ENCODE results near the gene GPRC6A.
"Not testable (repeated sequence)": the region's sequence is repeated elsewhere in the genome, so short reads cannot be mapped to it uniquely, and the experiment has no call there.

Gene GPRC6A, protein sequence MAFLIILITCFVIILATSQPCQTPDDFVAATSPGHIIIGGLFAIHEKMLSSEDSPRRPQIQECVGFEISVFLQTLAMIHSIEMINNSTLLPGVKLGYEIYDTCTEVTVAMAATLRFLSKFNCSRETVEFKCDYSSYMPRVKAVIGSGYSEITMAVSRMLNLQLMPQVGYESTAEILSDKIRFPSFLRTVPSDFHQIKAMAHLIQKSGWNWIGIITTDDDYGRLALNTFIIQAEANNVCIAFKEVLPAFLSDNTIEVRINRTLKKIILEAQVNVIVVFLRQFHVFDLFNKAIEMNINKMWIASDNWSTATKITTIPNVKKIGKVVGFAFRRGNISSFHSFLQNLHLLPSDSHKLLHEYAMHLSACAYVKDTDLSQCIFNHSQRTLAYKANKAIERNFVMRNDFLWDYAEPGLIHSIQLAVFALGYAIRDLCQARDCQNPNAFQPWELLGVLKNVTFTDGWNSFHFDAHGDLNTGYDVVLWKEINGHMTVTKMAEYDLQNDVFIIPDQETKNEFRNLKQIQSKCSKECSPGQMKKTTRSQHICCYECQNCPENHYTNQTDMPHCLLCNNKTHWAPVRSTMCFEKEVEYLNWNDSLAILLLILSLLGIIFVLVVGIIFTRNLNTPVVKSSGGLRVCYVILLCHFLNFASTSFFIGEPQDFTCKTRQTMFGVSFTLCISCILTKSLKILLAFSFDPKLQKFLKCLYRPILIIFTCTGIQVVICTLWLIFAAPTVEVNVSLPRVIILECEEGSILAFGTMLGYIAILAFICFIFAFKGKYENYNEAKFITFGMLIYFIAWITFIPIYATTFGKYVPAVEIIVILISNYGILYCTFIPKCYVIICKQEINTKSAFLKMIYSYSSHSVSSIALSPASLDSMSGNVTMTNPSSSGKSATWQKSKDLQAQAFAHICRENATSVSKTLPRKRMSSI

GRCh38 chr6:116828983-116829382 is at the start of gene GPRC6A:
GPRC6A (minus strand) TSS chr6:116829083; CDS start chr6:116829013, 70 bp downstream.
- DNase-seq (ENCODE audit: low read depth in 2 of 2, low spot score in 1 of 2) = no peak

- DNase-seq (ENCODE audit: low read depth in 2 of 2, low spot score in 1 of 2) = no peak
Measured at GRCh38 chr6:116877743-116878142, 48.9 kb upstream of the GPRC6A start.

DNA sequence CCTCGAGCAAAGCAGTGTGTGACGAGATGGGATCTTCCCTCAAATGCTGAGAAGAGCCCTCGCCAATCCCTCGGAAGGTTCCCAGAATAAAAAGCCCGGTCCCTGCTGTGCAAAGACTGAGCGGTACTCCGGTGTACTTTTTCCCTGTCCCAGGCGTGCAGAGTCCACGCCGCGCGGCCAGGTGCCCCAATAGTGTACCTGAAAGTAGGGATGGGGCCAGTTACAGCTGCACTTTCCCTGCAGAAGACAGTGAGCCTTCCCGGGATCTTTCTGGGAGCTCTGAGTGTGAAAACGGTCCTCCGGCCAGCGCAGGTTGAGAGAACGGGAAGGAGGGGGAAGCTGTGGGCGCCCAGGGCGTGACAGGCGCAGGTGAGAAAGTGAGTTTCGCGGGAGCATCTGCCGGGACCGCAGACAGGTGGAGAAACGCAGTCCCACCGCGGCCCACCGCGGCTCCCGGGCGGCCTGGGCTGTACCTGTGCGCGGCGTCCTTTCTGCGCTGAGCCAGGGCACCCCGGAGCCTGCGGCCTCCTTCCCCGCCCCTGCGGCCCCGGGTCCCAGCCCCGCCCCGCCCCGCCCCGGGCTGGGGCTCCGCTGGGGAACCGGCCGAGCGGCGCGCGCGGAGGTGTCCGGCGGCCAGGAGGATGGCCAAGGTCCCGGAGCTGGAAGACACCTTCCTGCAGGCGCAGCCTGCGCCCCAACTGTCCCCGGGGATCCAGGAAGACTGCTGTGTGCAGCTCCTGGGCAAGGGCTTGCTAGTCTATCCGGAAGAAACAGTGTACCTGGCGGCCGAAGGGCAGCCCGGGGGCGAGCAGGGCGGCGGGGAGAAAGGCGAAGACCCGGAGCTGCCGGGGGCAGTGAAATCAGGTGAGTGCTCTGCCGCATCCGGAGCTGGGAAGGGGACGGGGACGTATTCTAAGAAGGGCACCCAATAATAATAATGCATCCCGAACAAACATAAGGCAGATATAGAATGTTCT is 48.0 kb upstream of the GPRC6A start, which contains the start of gene RFX6:
Gene RFX6, plus strand, starts transcription at position 608 of the 977 bp plus-strand sequence. Its CDS starts 34 bp downstream, at position 642.
- DNase-seq (ENCODE audit: low read depth in 2 of 2, low spot score in 1 of 2) = no peak

DNA sequence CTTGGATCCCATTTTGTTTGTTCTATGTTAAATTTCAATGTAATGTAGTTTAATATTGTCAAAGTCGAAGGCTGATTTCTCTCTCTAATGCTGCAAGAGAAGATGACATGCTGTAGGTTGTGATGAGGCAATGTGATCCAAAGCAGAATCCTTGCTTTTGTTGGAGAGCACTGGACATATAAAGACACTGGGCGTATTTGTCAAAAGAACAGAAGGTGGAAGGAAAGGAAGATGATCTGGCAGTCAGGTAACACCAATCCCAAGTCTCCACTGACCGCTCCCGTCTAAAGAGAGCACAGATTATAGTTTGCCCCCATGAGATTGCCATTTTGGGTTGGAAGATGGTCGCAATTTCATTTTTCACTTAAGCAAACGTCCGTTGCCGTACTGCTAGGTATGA is 47.2 kb upstream of the GPRC6A start:
- no peak for DNase-seq (ENCODE audit: low read depth in 2 of 2, low spot score in 1 of 2)

GRCh38 chr6:116872771-116873170 is 43.9 kb upstream of the GPRC6A start:
- no peak for DNase-seq (ENCODE audit: low read depth in 2 of 2, low spot score in 1 of 2)

DNA sequence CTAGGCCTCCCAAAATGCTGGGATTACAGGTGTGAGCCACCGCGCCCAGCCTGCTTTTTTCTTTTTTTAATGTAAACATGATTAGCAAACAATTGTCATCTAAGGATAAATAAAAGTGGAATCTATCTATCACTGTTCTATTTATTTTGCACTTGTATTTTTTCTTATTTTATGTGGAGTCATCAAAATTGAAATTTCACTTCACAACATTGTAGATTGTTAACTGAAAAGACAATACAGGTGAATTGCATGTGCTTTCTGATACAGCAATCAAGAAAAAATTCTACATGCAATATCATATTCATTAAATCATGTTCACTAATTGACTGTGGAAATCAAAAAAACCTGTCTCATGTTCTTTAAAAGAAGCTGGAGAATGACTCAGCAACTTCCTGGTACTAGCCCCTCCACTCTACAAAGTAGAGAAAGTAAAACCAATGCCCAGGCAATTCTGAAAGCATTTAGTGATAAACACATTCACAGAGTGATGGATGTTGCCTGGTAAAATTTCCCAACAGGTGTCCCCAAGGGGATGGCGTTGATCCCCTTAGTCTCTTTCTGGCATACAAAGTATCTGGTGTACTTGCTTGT is 37.5 kb upstream of the GPRC6A start:
- no peak for DNase-seq (ENCODE audit: low read depth in 2 of 2, low spot score in 1 of 2)

- no peak for DNase-seq (ENCODE audit: low read depth in 2 of 2, low spot score in 1 of 2)
Measured at GRCh38 chr6:116859264-116859663, 30.4 kb upstream of the GPRC6A start.

- no peak for DNase-seq (ENCODE audit: low read depth in 2 of 2, low spot score in 1 of 2)
Measured at GRCh38 chr6:116858060-116858459, 29.2 kb upstream of the GPRC6A start.

- DNase-seq (ENCODE audit: low read depth in 2 of 2, low spot score in 1 of 2) = no peak
Measured at GRCh38 chr6:116847227-116847626, 18.3 kb upstream of the GPRC6A start.

DNA sequence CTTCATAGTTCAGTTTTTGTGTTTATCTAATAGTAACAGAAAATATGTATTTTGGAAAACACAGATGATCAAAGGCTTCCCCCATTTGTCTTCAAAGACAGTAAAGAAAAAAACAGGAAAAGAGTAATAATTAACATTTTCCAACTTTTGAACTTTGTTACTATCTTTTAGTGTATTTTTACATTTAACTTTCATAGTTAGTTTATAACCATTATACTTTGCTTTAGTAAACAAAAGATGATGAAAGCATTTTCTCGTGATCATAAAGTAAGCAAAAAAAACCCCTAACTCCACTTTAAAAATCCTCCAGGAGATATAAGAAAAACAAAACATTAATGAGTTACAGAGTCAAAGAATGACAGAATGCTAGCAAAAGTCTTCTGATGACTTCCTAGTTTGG is 13.6 kb upstream of the GPRC6A start:
- DNase-seq (ENCODE audit: low read depth in 2 of 2, low spot score in 1 of 2) = no peak

DNA sequence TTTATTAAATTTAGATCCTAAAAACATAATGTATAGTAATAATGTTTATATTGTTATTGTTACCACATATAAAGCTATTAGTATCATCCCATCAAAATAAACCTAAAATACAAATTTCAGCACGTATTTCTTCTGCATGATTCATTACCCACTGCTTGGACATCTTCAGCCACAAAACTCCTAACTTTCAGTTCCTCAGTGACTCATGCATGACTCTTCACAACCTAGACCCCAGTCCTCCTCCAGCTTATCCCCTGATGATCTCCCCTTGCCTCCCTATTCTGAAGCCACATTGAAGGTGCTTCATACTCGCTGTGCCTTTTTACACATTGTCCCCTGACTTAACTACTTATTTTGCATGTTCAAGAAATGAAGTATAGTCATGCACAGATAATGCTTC is 11.2 kb upstream of the GPRC6A start:
- no peak for DNase-seq (ENCODE audit: low read depth in 2 of 2, low spot score in 1 of 2)

- DNase-seq (ENCODE audit: low read depth in 2 of 2, low spot score in 1 of 2) = no peak
Measured at GRCh38 chr6:116836606-116837342, 7.9 kb upstream of the GPRC6A start.

DNA sequence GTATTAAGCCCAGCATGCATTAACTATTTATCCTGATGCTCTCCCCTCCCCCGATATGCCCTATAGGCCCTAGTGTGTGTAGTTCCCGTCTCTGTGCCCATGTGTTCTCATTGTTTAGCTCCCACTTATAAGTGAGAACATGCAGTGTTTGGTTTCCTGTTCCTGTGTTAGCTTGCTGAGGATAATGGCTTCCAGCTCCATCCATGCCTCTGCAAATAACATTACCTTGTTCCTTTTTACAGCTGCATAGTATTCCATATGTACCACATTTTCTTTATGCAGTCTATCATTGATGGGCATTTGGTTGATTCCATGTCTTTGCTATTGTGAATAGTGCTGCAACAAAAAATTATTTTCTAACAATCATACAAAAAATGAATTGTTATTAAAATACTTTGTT is 5.6 kb upstream of the GPRC6A start:
- DNase-seq (ENCODE audit: low read depth in 2 of 2, low spot score in 1 of 2) = not testable (repeated sequence)

- DNase-seq (ENCODE audit: low read depth in 2 of 2, low spot score in 1 of 2) = no peak
Measured at GRCh38 chr6:116827561-116828240, 1.2 kb downstream of the GPRC6A start.

GRCh38 chr6:116816336-116816735 is 12.5 kb downstream of the GPRC6A start:
- not testable (repeated sequence) for DNase-seq (ENCODE audit: low read depth in 2 of 2, low spot score in 1 of 2)

GRCh38 chr6:116812051-116812650 is 16.7 kb downstream of the GPRC6A start:
- DNase-seq (ENCODE audit: low read depth in 2 of 2, low spot score in 1 of 2) = no peak

- no peak for DNase-seq (ENCODE audit: low read depth in 2 of 2, low spot score in 1 of 2)
Measured at GRCh38 chr6:116801971-116802370, 26.9 kb downstream of the GPRC6A start.

GRCh38 chr6:116799945-116800344 is 28.9 kb downstream of the GPRC6A start:
- no peak for DNase-seq (ENCODE audit: low read depth in 2 of 2, low spot score in 1 of 2)

DNA sequence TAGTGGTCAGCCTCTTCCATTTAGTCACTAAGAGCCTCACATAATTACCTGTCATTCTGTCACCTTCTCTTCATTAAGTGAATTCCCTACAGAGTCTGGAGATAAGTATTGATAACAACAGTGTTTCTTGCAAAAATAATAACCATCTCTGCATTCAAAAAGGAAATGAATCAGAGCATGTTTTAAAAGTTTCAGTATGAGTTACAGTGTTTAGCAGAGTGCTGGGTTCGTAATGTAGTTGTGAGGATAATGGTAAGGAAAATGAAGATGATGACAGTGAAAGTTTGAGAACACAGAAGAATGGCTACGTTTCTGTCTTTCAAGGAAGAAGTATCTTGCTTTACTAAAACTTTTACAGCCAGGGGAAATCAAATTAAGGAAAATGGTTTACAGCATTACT is 31.3 kb downstream of the GPRC6A start:
- DNase-seq (ENCODE audit: low read depth in 2 of 2, low spot score in 1 of 2) = no peak

All from stimulated activated CD8-positive, alpha-beta memory T cell treated with anti-CD3 and anti-CD28 coated beads, Interleukin-4, amount 100 ng/mL, for 4 hours (primary cell).